HG03571 (cell line): ENCODE measurements around the gene ZNF580.

Experiments
- ATAC-seq: cut with Tn5 transposase; IDR thresholded peaks from one replicate; pipeline ENCODE4 v1.9.1; 2021; ENCODE audit not compliant: unreplicated experiment

ZNF580 gene

GRCh38 chr19:55656988-55657747 is 16.4 kb downstream of the ZNF580 start:
- no peak for ATAC-seq

DNA sequence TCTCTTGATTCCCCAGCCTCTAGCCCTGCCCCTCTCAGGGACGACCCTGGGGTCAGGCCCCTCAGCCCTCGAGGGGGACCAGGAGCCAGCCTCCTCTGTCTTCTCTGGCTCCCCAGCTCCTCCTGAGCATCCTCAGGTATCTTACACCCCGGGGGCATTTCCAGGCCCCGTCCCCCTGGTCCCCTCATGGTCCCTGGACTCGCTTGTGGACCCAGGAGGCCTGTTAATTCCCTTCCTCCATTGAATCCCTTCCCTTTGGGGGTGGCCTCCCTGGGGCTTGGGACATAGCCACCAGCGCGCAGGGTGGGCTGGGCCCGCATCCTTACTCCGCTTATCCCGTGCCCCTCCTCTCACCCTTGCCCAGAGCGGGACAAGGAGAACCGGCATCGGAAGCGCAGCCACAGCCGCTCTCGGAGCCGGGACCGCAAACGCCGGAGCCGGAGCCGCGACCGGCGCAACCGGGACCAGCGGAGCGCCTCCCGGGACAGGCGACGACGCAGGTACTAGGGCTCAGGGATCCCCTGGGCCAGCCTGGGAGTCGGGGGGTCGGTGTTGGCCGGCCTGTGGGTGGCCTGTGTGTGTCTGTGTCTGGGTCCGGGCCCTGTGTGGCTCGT is 18.2 kb downstream of the ZNF580 start:
- ATAC-seq: no peak

GRCh38 chr19:55659822-55660221 is 19.0 kb downstream of the ZNF580 start:
- ATAC-seq: no peak

- no peak for ATAC-seq
These were observed 19.6 kb downstream of the ZNF580 start for GRCh38 chr19:55660404-55660803.

DNA sequence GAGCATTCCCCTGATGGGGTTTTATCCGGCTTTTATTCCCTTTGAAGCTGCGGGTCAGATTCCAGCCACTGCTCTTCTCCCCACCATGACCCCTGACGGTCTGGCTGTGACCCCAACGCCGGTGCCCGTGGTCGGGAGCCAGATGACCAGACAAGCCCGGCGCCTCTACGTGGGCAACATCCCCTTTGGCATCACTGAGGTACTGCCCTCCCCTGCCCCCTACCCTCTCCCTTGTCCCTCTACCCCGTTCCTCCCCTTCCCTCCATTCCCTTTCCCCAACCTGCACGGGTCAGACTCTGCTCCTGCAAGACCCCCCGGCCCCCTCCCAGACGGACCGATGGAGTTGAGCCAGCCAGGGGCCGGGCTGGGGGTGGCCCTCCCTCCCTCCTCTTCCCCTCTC is 20.2 kb downstream of the ZNF580 start:
- no peak for ATAC-seq

GRCh38 chr19:55661826-55662225 is 21.0 kb downstream of the ZNF580 start:
- ATAC-seq: no peak

GRCh38 chr19:55663846-55664536 is 23.2 kb downstream of the ZNF580 start:
- no peak for ATAC-seq

DNA sequence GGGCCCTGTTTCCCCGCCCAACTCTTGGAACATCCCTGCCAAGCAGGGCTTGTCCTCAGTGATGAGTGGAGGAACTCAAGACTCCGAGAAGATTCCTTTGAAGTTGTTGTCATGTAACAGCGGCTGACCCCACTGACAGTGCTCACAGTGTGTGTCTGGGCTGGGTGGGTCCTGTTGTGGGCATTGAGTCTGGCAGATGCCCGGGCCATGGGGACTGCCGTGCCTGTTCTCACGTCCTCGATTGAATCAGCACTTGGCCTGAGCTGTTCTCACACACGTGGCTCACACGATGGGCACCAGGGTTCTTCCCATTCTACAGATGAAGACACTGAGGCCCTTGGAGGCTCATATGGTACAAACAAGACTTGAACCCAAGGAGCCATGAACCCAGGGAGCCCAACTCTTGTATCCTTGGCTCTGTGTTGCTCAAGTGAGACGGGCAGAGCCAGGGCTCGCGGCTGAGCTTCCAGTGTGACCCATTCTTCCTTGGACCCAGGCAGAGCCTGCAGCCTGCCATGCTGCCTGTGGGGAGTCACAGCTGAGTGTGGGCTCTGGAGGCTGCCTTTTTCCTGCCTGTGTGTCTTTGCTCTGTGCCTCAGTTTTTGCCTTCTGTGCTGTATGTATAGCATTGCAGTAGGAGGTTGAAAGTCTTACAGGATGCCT is 25.7 kb downstream of the ZNF580 start:
- ATAC-seq: no peak

- no peak for ATAC-seq
These were observed 26.2 kb downstream of the ZNF580 start for GRCh38 chr19:55667006-55667381.

- ATAC-seq: no peak
These were observed 26.7 kb downstream of the ZNF580 start for GRCh38 chr19:55667511-55667910.

DNA sequence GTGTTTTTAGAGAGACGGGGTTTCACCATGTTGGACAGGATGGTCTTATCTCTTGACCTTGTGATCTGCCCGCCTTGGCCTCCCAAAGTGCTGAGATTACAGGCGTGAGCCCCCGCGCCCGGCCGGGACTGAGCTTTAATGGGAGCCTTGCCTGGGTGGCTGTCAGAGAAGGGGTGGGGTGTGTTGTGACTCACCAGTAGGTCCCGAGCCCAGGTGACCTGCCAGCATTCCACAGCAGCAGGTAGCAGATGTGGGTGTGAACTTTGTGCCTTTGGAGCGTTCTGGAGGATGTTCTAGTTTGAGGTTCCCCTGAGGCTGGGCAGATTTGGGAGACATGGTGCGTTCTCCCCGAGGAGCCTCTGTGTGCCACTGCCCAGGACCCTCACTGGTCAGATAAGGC is 27.2 kb downstream of the ZNF580 start:
- no peak for ATAC-seq

GRCh38 chr19:55668603-55669348 is 28.0 kb downstream of the ZNF580 start:
- ATAC-seq: no peak

GRCh38 chr19:55669418-55670279 is 28.8 kb downstream of the ZNF580 start:
- no peak for ATAC-seq

- ATAC-seq: no peak
These were observed 29.7 kb downstream of the ZNF580 start for GRCh38 chr19:55670280-55671053.

DNA sequence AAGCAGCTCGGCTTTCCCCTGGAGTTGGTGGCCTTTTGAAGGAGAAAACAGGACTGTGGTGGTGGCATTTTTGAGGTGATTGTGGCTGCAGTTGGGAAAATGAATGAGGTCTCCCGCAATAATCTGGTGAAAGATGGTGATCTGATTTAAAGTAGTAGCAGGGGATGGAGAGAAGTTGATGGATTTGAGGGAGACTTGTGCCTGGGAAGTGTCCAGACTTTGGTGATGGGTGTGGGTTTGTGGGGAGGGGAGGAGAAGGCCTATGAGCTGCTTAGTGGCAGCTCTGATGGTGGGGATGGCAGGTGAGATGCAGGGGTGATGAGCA is 30.2 kb downstream of the ZNF580 start:
- ATAC-seq: no peak

GRCh38 chr19:55672418-55672817 is 31.6 kb downstream of the ZNF580 start:
- no peak for ATAC-seq

- ATAC-seq: no peak
These were observed 32.7 kb downstream of the ZNF580 start for GRCh38 chr19:55673465-55673864.

GRCh38 chr19:55673889-55674288 is 33.1 kb downstream of the ZNF580 start:
- ATAC-seq: no peak

DNA sequence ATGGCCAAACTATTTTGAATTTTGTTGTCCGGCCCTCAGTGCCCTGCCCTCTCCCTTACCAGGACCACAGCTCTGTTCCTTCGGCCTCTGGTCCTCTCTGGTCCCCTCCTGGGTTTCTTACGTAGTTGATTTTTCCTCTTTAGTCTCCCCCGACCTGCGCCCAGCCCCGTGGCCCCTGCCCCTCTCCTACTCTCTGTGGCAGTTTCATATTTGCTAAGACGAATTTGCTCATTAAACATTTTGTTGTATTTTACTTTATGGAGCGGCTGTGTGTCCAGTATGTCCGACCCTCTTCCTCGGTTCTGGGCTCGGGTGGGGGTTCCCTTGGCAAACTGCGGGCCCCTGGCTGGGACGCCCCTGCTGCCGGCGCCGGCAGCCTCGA is 33.6 kb downstream of the ZNF580 start:
- ATAC-seq: no peak
